Tibial artery (tissue), 4 donors: Measurements from ENCODE around the gene PTX4.

ENCODE experiments used
- DNase-seq, 2 donors: peaks; one replicate each; pipeline ENCODE4 v3.0.0-alpha.2; 2019
- H3K27ac ChIP-seq, 2 donors: fragments of 200-600 bp; sonication (generic) in 1 of 2; 1 replicate in 1 of 2; 2 replicates in 1 of 2; pipeline ENCODE4 v1.5.1; 2018 to 2019; ENCODE audit warnings: mild to moderate bottlenecking in 1 of 2
- H3K27me3 ChIP-seq, 2 donors: fragments of 200-600 bp; sonication (generic) in 1 of 2; one replicate each; pipeline versions ENCODE4 v1.5.1 to v1.6.0; 2016 to 2019
- H3K36me3 ChIP-seq, 3 donors: fragments of 200-600 bp; sonication (generic) in 2 of 3; one replicate each; pipeline ENCODE4 v1.5.1; 2016 to 2019; ENCODE audit warnings: mild to moderate bottlenecking in 2 of 3
- H3K4me1 ChIP-seq, 4 donors: fragments of 200-600 bp; sonication (generic) in 2 of 4; 1 replicate in 3 of 4; 2 replicates in 1 of 4; pipeline ENCODE4 v1.5.1; 2016 to 2019
- H3K4me3 ChIP-seq, 2 donors: fragments of 200-600 bp; sonication (generic) in 1 of 2; 1 replicate in 1 of 2; 2 replicates in 1 of 2; pipeline ENCODE4 v1.5.1; 2018 to 2019; ENCODE audit warnings: mild to moderate bottlenecking in 2 of 2
- H3K9me3 ChIP-seq, 3 donors: fragments of 200-600 bp; sonication (generic) in 1 of 3; one replicate each; pipeline ENCODE4 v1.5.1; 2016 to 2019
- CTCF ChIP-seq, 2 experiments: fragments of 200-600 bp in 1 of 2; fragments of 450-650 bp in 1 of 2; IDR thresholded peaks; one replicate each; pipeline ENCODE4 v1.5.1; 2017 to 2019; ENCODE audit warnings: antibody characterized with exemption in 2 of 2, mild to moderate bottlenecking in 1 of 2, moderate library complexity in 1 of 2
- intact Hi-C: fragments of 100-400 bp; cut with DNase I; formaldehyde crosslinking; loops from one replicate; pipeline ENCODE4 v1.15.0; 2023; ENCODE audit warnings: low total_unique reads

PTX4 gene

GRCh38 chr16:1505912-1506311 lies 17.2 kb upstream of the PTX4 start:
- intact Hi-C loops, result no loop called here
- Histone ChIP-seq H3K4me3 (no peak overlapping the region), H3K9me3 (no peaks in the 10 kb centered on the region), H3K27me3 (no peaks in the 10 kb centered on the region), H3K36me3 (peaks cover 24 to 93% (median 43%) of the 10 kb centered on the region in 3 donors), H3K27ac (no peak overlapping the region), H3K4me1 (peaks cover 16 to 28% (median 21%) of the 10 kb centered on the region in 4 donors)
- no peak for TF ChIP-seq CTCF (IDR thresholded peaks at IDR 0.05)
- no peak for DNase-seq

- Histone ChIP-seq H3K4me1 (peaks cover 15 to 21% (median 18%) of the 10 kb centered on the region in 4 donors), H3K9me3 (no peaks in the 10 kb centered on the region), H3K4me3 (no peak overlapping the region), H3K27me3 (no peaks in the 10 kb centered on the region), H3K36me3 (peaks cover 30 to 96% (median 50%) of the 10 kb centered on the region in 3 donors), H3K27ac (no peak overlapping the region)
- intact Hi-C loops, result no loop called here
- TF ChIP-seq CTCF (IDR thresholded peaks at IDR 0.05), result no peak
- DNase-seq, result no peak
These were observed 16.5 kb upstream of the PTX4 start for GRCh38 chr16:1505073-1505844.

- TF ChIP-seq CTCF (IDR thresholded peaks at IDR 0.05), result no peak
- H3K27me3 ChIP-seq, result no peaks in the 10 kb centered on the region
- peaks cover 45 to 94% (median 66%) of the 10 kb centered on the region in 3 donors for H3K36me3 ChIP-seq
- intact Hi-C loops, result no loop called here
- H3K4me1 ChIP-seq, result peaks cover 0 to 3% (median under 1%) of the 10 kb centered on the region in 4 donors
- no peak overlapping the region for H3K27ac ChIP-seq
- no peak for DNase-seq
- H3K4me3 ChIP-seq, result no peak overlapping the region
- H3K9me3 ChIP-seq, result no peaks in the 10 kb centered on the region
These were observed 14.6 kb upstream of the PTX4 start for GRCh38 chr16:1503110-1503955.

- H3K36me3 ChIP-seq, result peaks cover 52 to 94% (median 69%) of the 10 kb centered on the region in 3 donors
- no peaks in the 10 kb centered on the region for H3K4me1 ChIP-seq
- no peaks in the 10 kb centered on the region for H3K27me3 ChIP-seq
- no peak overlapping the region for H3K27ac ChIP-seq
- no peaks in the 10 kb centered on the region for H3K9me3 ChIP-seq
- TF ChIP-seq CTCF (IDR thresholded peaks at IDR 0.05), result no peak
- DNase-seq, result no peak
- intact Hi-C loops, result no loop called here
- H3K4me3 ChIP-seq, result no peak overlapping the region
These were observed 13.6 kb upstream of the PTX4 start for GRCh38 chr16:1502092-1503004.

- H3K36me3 ChIP-seq, result peaks cover 58 to 94% (median 69%) of the 10 kb centered on the region in 3 donors
- H3K27me3 ChIP-seq, result no peaks in the 10 kb centered on the region
- H3K4me1 ChIP-seq, result no peaks in the 10 kb centered on the region
- no peak for DNase-seq
- H3K4me3 ChIP-seq, result no peak overlapping the region
- no peak overlapping the region for H3K27ac ChIP-seq
- TF ChIP-seq CTCF (IDR thresholded peaks at IDR 0.05), result no peak
- intact Hi-C loops, result no loop called here
- H3K9me3 ChIP-seq, result no peaks in the 10 kb centered on the region
These were observed 12.9 kb upstream of the PTX4 start for GRCh38 chr16:1501630-1502029.
